Type B pancreatic cell (in vitro differentiated cells): ENCODE results near the gene ESRRG. TPM values are rescaled to one million over a fixed set of nuclear protein-coding genes. Genes with fewer than 3 reads are reported as not detected.

Experiments used
- DNase-seq: peaks from one replicate; pipeline ENCODE4 v3.0.0; 2021; ENCODE audit warnings: mixed read lengths; ENCODE audit not compliant: unreplicated experiment; ENCODE audit errors: extremely low spot score
- H3K27ac Mint-ChIP-seq: 2 replicates; pipeline ENCODE4 v1.8.0; 2021; ENCODE audit warnings: mild to moderate bottlenecking, mixed read lengths
- H3K27me3 Mint-ChIP-seq: 2 replicates; pipeline ENCODE4 v1.8.0; 2021; ENCODE audit warnings: mixed read lengths
- H3K36me3 Mint-ChIP-seq: 2 replicates; pipeline ENCODE4 v1.8.0; 2021; ENCODE audit warnings: mixed read lengths
- H3K4me1 Mint-ChIP-seq: one replicate; pipeline ENCODE4 v1.8.0; 2021; ENCODE audit warnings: mixed read lengths; ENCODE audit not compliant: unreplicated experiment
- H3K4me3 Mint-ChIP-seq: 2 replicates; pipeline ENCODE4 v1.8.0; 2021; ENCODE audit warnings: mild to moderate bottlenecking, mixed read lengths
- H3K9me3 Mint-ChIP-seq: 2 replicates; pipeline ENCODE4 v1.8.0; 2021; ENCODE audit warnings: mixed read lengths
- total RNA-seq: library from RNA; stranded (reverse); gene quantifications from 2 replicates; pipeline ENCODE4 v1.2.1, GENCODE V29; 2021; ENCODE audit warnings: low replicate concordance
- TF ChIP-seq, protein P1 (sequence below): fragments of 200-600 bp; sonication (generic); conservative IDR thresholded peaks from 2 replicates; pipeline ENCODE4 v1.5.0; 2021; ENCODE audit warnings: antibody characterized with exemption, mild to moderate bottlenecking

ESRRG gene
- total RNA-seq, 1 donor from 2014 or later = 26.2 TPM

DNA sequence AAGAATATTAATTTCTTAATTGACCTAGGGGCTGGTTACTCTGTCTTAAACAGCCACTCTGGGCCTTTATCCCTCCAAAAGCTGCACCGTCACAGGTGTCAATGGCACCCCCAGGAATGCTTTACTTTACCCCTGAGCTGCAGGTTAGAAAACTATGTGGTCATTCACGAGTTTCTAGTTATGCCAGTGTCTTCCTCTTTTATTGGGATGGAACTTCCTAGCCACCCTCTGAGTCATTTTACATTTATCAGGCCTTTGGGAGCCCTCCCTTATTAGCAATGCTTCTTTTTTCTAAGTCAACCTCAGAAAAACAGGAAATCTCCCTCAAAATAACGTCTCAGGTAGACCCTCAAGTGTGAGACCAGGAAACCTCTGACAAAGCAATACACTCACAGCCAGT is 240.6 kb downstream of the ESRRG start:
- DNase-seq = no peak
- peaks cover 6% of the 10 kb centered on the region for H3K9me3 Mint-ChIP-seq
- H3K27ac Mint-ChIP-seq = no peak overlapping the region
- TF ChIP-seq, protein P1, sequence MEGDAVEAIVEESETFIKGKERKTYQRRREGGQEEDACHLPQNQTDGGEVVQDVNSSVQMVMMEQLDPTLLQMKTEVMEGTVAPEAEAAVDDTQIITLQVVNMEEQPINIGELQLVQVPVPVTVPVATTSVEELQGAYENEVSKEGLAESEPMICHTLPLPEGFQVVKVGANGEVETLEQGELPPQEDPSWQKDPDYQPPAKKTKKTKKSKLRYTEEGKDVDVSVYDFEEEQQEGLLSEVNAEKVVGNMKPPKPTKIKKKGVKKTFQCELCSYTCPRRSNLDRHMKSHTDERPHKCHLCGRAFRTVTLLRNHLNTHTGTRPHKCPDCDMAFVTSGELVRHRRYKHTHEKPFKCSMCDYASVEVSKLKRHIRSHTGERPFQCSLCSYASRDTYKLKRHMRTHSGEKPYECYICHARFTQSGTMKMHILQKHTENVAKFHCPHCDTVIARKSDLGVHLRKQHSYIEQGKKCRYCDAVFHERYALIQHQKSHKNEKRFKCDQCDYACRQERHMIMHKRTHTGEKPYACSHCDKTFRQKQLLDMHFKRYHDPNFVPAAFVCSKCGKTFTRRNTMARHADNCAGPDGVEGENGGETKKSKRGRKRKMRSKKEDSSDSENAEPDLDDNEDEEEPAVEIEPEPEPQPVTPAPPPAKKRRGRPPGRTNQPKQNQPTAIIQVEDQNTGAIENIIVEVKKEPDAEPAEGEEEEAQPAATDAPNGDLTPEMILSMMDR = no peak
- no peak overlapping the region for H3K4me3 Mint-ChIP-seq
- H3K27me3 Mint-ChIP-seq = no peaks in the 10 kb centered on the region
- no peaks in the 10 kb centered on the region for H3K4me1 Mint-ChIP-seq
- no peaks in the 10 kb centered on the region for H3K36me3 Mint-ChIP-seq

DNA sequence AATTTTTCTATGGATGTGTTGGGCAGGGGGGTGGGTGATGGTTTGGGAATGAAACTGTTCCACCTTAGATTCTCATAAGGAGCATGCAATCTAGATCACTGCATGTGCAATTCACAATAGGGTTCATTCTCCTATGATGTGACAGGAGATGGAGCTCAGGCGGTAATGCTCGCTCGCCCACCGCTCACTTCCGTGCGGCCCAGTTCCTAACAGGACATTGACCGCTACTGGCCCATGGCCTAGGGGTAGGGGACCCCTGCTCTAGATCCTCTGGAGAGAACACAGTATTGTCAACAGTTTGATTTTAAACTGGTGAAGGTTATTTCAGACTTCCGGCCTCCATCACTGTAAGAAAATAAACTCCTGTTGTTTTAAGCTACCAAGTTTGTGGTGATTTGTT is 245.0 kb downstream of the ESRRG start:
- Mint-ChIP-seq H3K4me3 (no peak overlapping the region), H3K27ac (no peak overlapping the region), H3K36me3 (no peaks in the 10 kb centered on the region), H3K27me3 (no peaks in the 10 kb centered on the region), H3K9me3 (no peaks in the 10 kb centered on the region), H3K4me1 (no peaks in the 10 kb centered on the region)
- TF ChIP-seq, protein P1 = no peak
- no peak for DNase-seq

DNA sequence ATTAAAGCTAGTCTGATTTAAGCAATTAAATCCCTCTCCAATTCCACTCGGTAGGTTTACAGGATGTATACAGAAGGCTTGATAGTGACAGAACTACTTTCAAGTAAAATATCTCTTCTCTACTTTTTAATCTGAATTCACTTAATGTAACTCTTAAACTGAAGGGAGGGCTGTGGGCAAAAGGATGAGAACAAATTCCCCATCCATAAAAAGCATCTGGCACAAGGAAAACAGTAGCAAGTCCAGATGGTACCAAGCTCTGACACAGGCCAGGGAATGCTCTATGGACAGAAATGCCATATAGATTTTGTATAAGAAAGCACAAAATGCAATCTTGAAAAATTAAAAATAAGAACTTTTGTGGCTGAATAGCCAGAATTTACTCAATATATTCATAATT is 246.9 kb downstream of the ESRRG start:
- no peak for DNase-seq
- H3K9me3 Mint-ChIP-seq = no peaks in the 10 kb centered on the region
- no peaks in the 10 kb centered on the region for H3K36me3 Mint-ChIP-seq
- H3K4me3 Mint-ChIP-seq = no peak overlapping the region
- no peaks in the 10 kb centered on the region for H3K4me1 Mint-ChIP-seq
- no peak overlapping the region for H3K27ac Mint-ChIP-seq
- TF ChIP-seq, protein P1 = no peak
- no peaks in the 10 kb centered on the region for H3K27me3 Mint-ChIP-seq

DNA sequence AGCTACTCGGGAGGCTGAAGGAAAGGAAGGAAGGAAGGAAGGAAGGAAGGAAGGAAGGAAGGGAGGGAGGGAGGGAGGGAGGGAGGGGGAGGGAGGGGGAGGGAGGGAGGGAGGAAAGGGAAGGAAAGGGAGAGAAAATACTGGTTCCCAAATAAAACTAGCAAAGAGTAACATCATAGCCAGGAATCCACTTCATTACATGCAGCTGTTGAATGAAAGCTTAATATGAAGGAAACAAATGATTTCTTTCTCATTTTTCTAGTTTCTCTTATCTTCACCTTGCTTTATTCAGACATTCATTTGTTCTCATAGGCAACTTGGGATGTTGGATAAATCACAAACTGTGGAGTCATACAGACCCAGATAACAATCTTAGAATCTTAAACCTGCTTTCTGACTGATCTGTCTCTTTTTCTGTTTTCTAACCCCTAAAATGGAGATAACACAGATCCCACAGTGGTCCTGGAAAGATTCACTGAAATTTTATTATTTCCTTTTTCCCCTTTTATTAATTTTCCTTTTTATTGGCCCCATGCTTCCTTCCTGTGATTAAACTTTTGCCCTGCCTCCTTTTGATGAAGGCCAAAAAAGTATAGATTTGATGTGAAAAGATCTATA is 247.5 kb downstream of the ESRRG start:
- no peak overlapping the region for H3K27ac Mint-ChIP-seq
- H3K4me1 Mint-ChIP-seq = no peaks in the 10 kb centered on the region

DNA sequence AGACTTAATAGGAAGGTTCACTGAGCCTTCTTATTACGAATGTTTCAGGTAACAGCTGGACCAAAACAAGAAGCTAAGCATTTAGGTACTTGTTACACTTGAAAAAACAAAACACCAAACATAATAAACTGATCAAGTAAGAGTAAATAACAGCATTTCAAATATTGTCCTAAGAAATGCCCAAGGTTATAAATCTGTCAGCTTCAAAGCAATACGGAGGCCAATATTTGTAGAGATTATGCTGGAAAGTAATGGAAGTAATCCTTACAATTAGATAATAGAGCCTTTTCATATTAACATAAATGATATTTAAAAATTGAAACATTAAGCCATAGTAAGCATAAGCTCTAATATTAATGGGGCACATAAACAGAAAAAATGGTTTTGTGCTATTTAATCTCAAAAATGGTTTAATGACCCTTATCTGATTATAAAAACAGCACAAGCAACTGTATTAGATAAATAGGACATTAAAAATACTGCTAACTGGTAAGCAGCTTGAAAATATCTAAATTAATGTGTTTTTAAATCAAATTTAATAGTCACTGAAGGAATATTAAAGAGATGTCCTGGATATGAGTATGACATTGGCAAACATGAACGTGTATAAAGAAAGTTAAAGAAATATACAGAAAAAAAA is 256.9 kb downstream of the ESRRG start:
- Mint-ChIP-seq H3K4me3 (no peak overlapping the region), H3K27ac (no peak overlapping the region), H3K4me1 (peaks cover 10% of the 10 kb centered on the region), H3K27me3 (no peaks in the 10 kb centered on the region), H3K36me3 (no peaks in the 10 kb centered on the region), H3K9me3 (no peaks in the 10 kb centered on the region)
- TF ChIP-seq, protein P1 = no peak
- no peak for DNase-seq

More for the DNA sequence above, 247.5 kb downstream of the ESRRG start:
- DNase-seq = no peak
- H3K27me3 Mint-ChIP-seq = no peaks in the 10 kb centered on the region
- TF ChIP-seq, protein P1 = no peak
- no peaks in the 10 kb centered on the region for H3K36me3 Mint-ChIP-seq
- H3K4me3 Mint-ChIP-seq = no peak overlapping the region
- H3K9me3 Mint-ChIP-seq = no peaks in the 10 kb centered on the region
